Measurements from ENCODE around the gene PLA2G4E.

PLA2G4E gene

GRCh38 chr15:41975669-41976068 is 45.2 kb downstream of the PLA2G4E start:
- H3K36me3 ChIP-seq = no peaks in the 10 kb centered on the region
- H3K4me1 ChIP-seq = no peaks in the 10 kb centered on the region
- no peak overlapping the region for H3K4me3 ChIP-seq (ENCODE audit: low read depth, low read length)
- peaks cover 3% of the 10 kb centered on the region for H3K27me3 ChIP-seq
- DNase-seq = no peak
- TF ChIP-seq CTCF (IDR thresholded peaks at IDR 0.05; ENCODE audit: low read depth, low read length) = no peak
- no peaks in the 10 kb centered on the region for H3K9me3 ChIP-seq

- Histone ChIP-seq H3K4me1 (no peaks in the 10 kb centered on the region), H3K4me3 (ENCODE audit: low read depth, low read length) (no peak overlapping the region), H3K27me3 (peaks cover 3% of the 10 kb centered on the region), H3K36me3 (no peaks in the 10 kb centered on the region), H3K9me3 (no peaks in the 10 kb centered on the region)
- no peak for TF ChIP-seq CTCF (IDR thresholded peaks at IDR 0.05; ENCODE audit: low read depth, low read length)
- no peak for DNase-seq
These were observed 46.8 kb downstream of the PLA2G4E start for GRCh38 chr15:41974041-41974440.

DNA sequence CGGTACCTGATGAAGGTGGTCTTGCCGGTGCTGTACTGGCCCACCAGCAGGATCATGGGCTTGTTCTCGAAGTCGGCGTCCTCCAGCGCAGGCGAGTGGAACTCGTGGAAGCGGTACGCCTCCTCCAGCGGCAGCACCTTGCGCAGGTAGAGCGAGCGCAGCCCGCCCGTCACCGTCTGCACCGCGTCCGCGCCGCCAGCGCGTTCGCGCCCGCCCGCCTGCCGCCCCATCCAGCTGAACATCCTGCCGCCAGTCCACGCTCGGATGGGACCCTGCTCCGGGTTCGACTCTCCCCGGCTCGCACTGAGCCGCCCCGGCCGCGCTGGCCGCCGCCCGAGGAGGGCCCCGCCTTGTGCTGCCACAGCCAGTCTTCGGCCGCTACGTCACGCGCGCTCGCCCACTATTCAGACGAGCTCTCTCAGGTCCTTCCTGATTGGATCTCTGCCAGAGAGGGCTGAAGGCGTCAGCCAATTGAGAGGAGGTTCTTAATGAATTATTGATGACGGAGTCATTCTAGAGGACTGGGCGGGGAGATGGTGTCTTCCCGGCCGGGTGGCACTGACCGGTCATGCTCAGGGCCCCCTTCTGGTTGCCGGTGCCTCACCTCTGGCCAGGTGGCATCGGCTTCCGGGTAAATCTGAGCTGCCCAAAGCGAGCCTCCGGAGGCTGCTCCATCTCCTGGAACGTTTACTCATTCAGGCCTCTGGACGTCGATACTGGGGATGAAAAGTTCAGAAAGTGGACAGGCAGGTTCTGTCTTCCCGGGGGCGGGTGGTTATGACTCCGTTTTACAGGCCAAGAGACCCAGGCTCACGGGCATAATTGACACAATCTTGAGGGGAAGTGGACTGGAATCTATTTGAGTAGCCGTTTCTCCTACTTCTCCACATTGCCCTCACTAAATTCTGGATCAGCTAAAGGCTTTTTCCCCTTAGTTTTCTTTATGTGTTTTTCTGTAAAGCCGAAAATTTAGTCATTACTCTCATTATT is 48.3 kb downstream of the PLA2G4E start, which contains the start of gene EHD4:
EHD4 (minus strand) TSS at position 305 of the 990 bp plus-strand sequence; CDS start at position 242, 63 bp downstream.
- Histone ChIP-seq H3K27me3 (peaks cover 3% of the 10 kb centered on the region), H3K4me3 (ENCODE audit: low read depth, low read length) (peak within 1 kb of the TSS; percentile 73), H3K9me3 (no peaks in the 10 kb centered on the region), H3K4me1 (no peaks in the 10 kb centered on the region), H3K36me3 (no peaks in the 10 kb centered on the region)
- peak; percentile 99 for DNase-seq
- peak; percentile 51 for TF ChIP-seq CTCF (IDR thresholded peaks at IDR 0.05; ENCODE audit: low read depth, low read length)

DNA sequence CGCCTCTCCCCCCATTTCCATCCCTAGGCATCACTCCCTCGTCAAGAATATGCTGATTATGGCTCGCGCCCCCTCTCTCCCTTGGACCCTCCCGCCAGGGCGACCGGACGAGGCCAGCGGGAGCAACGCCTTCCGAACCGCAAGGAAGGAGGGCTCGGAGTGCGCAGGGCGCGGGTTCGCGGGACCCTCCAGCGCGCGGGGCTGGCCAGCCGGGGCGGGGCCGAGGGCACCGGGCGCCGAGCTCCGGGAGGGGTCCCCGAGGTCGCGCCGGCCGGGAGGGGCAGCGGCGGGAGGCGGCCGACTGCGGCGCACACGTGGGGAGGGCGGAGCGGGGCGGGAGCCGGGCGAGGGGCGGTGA is 49.0 kb downstream of the PLA2G4E start:
- no peaks in the 10 kb centered on the region for H3K4me1 ChIP-seq
- H3K27me3 ChIP-seq = peaks cover 3% of the 10 kb centered on the region
- TF ChIP-seq CTCF (IDR thresholded peaks at IDR 0.05; ENCODE audit: low read depth, low read length) = no peak
- no peaks in the 10 kb centered on the region for H3K36me3 ChIP-seq
- peak; percentile 36 for DNase-seq
- H3K4me3 ChIP-seq (ENCODE audit: low read depth, low read length) = peak overlapping the region; percentile 73
- no peaks in the 10 kb centered on the region for H3K9me3 ChIP-seq

- peaks cover 3% of the 10 kb centered on the region for H3K27me3 ChIP-seq
- no peaks in the 10 kb centered on the region for H3K4me1 ChIP-seq
- no peak for TF ChIP-seq CTCF (IDR thresholded peaks at IDR 0.05; ENCODE audit: low read depth, low read length)
- no peaks in the 10 kb centered on the region for H3K36me3 ChIP-seq
- DNase-seq = peak; percentile 45
- H3K9me3 ChIP-seq = no peaks in the 10 kb centered on the region
- H3K4me3 ChIP-seq (ENCODE audit: low read depth, low read length) = peak overlapping the region; percentile 73
These were observed 49.5 kb downstream of the PLA2G4E start for GRCh38 chr15:41971089-41971894.
